Measurements from ENCODE around the gene PSMA1. TPM values are rescaled to one million over a fixed set of nuclear protein-coding genes. Genes with fewer than 3 reads are reported as not detected.

Gene PSMA1
- total RNA-seq, 1 experiment from 2014 or later = 143 TPM

- POLR2A ChIA-PET (ENCODE audit: unreplicated experiment) = interaction anchor here (0.6 kb wide), 1 partner anchor 372 kb away, joined by 6 read pairs; no protein-coding TSS in a partner anchor
- CTCF ChIA-PET = interaction anchor here (0.7 kb wide), 1 partner anchor 267 kb away, joined by 3 read pairs; no protein-coding TSS in a partner anchor
These were observed 563 bp upstream of the PSMA1 start for GRCh38 chr11:14520747-14521151.

GRCh38 chr11:14519597-14519916 lies 629 bp downstream of the PSMA1 start:
- Histone ChIP-seq H3K4me1 (replicated peaks; ENCODE audit: insufficient read depth) (no peaks in the 10 kb centered on the region; the same call in 1 of the 2 replicates), H3K27ac (peak overlapping the region; percentile 93), H2AFZ (peak overlapping the region; percentile 97), H3K4me2 (peak overlapping the region; percentile 95), H4K20me1 (ENCODE audit: insufficient read depth) (no peaks in the 10 kb centered on the region), H3K9me3 (ENCODE audit: insufficient read depth, low read depth) (no peaks in the 10 kb centered on the region), H3K36me3 (ENCODE audit: low read depth) (peaks cover 8% of the 10 kb centered on the region), H3K79me2 (ENCODE audit: low read depth) (peaks cover 37% of the 10 kb centered on the region), H3F3A (ENCODE audit: insufficient read depth, low read depth) (peaks cover 4% of the 10 kb centered on the region; the same call in 1 of the 2 replicates), H3K9me2 (ENCODE audit: insufficient read depth) (no peaks in the 10 kb centered on the region), H3K4me3 (peak overlapping the region; percentile 98), H3K27me3 (ENCODE audit: insufficient read depth, low read depth) (no peaks in the 10 kb centered on the region)
- DNase-seq = no peak
- no TSS peak for BruUV-seq (replicated peaks)
- TF ChIP-seq EZH2 (IDR thresholded peaks at IDR 0.05; ENCODE audit: low read depth) = no peak
- TF ChIP-seq, protein P1, sequence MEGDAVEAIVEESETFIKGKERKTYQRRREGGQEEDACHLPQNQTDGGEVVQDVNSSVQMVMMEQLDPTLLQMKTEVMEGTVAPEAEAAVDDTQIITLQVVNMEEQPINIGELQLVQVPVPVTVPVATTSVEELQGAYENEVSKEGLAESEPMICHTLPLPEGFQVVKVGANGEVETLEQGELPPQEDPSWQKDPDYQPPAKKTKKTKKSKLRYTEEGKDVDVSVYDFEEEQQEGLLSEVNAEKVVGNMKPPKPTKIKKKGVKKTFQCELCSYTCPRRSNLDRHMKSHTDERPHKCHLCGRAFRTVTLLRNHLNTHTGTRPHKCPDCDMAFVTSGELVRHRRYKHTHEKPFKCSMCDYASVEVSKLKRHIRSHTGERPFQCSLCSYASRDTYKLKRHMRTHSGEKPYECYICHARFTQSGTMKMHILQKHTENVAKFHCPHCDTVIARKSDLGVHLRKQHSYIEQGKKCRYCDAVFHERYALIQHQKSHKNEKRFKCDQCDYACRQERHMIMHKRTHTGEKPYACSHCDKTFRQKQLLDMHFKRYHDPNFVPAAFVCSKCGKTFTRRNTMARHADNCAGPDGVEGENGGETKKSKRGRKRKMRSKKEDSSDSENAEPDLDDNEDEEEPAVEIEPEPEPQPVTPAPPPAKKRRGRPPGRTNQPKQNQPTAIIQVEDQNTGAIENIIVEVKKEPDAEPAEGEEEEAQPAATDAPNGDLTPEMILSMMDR (conservative IDR thresholded peaks at IDR 0.05) = no peak
- POLR2A ChIA-PET (ENCODE audit: unreplicated experiment) = no interaction called here
- intact Hi-C loops (cut with micrococcal nuclease; ENCODE audit: unreplicated experiment) = no loop called here
- CTCF ChIA-PET = no interaction called here

More at GRCh38 chr11:14520747-14521151, 563 bp upstream of the PSMA1 start:
- H3K4me3 ChIP-seq = peak overlapping the region; percentile 98
- DNase-seq = no peak
- no peaks in the 10 kb centered on the region for H3K27me3 ChIP-seq (ENCODE audit: insufficient read depth, low read depth)
- no peaks in the 10 kb centered on the region; the same call in 1 of the 2 replicates for H3K4me1 ChIP-seq (replicated peaks; ENCODE audit: insufficient read depth)
- BruUV-seq (replicated peaks) = TSS peak; percentile 54
- intact Hi-C loops (cut with micrococcal nuclease; ENCODE audit: unreplicated experiment) = loop anchor here (2.0 to 5.0 kb wide), 2 partner anchors 20 to 372 kb away; partner anchors contain the start of gene CYP2R1
- peaks cover 37% of the 10 kb centered on the region for H3K79me2 ChIP-seq (ENCODE audit: low read depth)
- no peaks in the 10 kb centered on the region for H3K9me3 ChIP-seq (ENCODE audit: insufficient read depth, low read depth)
- H4K20me1 ChIP-seq (ENCODE audit: insufficient read depth) = no peaks in the 10 kb centered on the region
- TF ChIP-seq, protein P1 (conservative IDR thresholded peaks at IDR 0.05) = no peak
- TF ChIP-seq EZH2 (IDR thresholded peaks at IDR 0.05; ENCODE audit: low read depth) = no peak
- H3K4me2 ChIP-seq = peak overlapping the region; percentile 95
- no peaks in the 10 kb centered on the region for H3K9me2 ChIP-seq (ENCODE audit: insufficient read depth)
- H3K27ac ChIP-seq = peak overlapping the region; percentile 93; the same call in 1 of the 2 replicates
- peaks cover 4% of the 10 kb centered on the region; the same call in 1 of the 2 replicates for H3F3A ChIP-seq (ENCODE audit: insufficient read depth, low read depth)
- H3K36me3 ChIP-seq (ENCODE audit: low read depth) = peaks cover 8% of the 10 kb centered on the region
- peak overlapping the region; percentile 97 for H2AFZ ChIP-seq

GRCh38 chr11:14518820-14519219 lies 1.4 kb downstream of the PSMA1 start:
- Histone ChIP-seq H2AFZ (no peak overlapping the region), H3K79me2 (ENCODE audit: low read depth) (peaks cover 37% of the 10 kb centered on the region), H3K27me3 (ENCODE audit: insufficient read depth, low read depth) (no peaks in the 10 kb centered on the region), H3K4me2 (peak overlapping the region; percentile 95), H3K27ac (peak overlapping the region; percentile 93), H3K4me1 (replicated peaks; ENCODE audit: insufficient read depth) (no peaks in the 10 kb centered on the region; the same call in 1 of the 2 replicates), H3K36me3 (ENCODE audit: low read depth) (peaks cover 8% of the 10 kb centered on the region), H4K20me1 (ENCODE audit: insufficient read depth) (no peaks in the 10 kb centered on the region), H3K9me3 (ENCODE audit: insufficient read depth, low read depth) (no peaks in the 10 kb centered on the region), H3F3A (ENCODE audit: insufficient read depth, low read depth) (peaks cover 4% of the 10 kb centered on the region; the same call in 1 of the 2 replicates), H3K9me2 (ENCODE audit: insufficient read depth) (no peaks in the 10 kb centered on the region), H3K4me3 (peak overlapping the region; percentile 98)
- intact Hi-C loops (cut with micrococcal nuclease; ENCODE audit: unreplicated experiment) = no loop called here
- TF ChIP-seq, protein P1 (conservative IDR thresholded peaks at IDR 0.05) = no peak
- no peak for TF ChIP-seq EZH2 (IDR thresholded peaks at IDR 0.05; ENCODE audit: low read depth)
- CTCF ChIA-PET = no interaction called here
- no TSS peak for BruUV-seq (replicated peaks)
- POLR2A ChIA-PET (ENCODE audit: unreplicated experiment) = no interaction called here
- no peak for DNase-seq

Measured in PC-9 (cell line).